ENCODE results near the gene ST7. TPM values are rescaled to one million over a fixed set of nuclear protein-coding genes. Genes with fewer than 3 reads are reported as not detected.
A peak's percentile ranks its signal among the peaks of the same experiment; 100 is the strongest.

ST7 gene
- total and polyA plus RNA-seq, 2 of the 13 experiments (the other 11 are each of a cell fraction or from before 2014, with no cell fraction given), result 17.3 to 23.5 TPM

GRCh38 chr7:117152213-117153007, 199.1 kb downstream of the ST7 start:
- no peaks in the 10 kb centered on the region for H3K27me3 ChIP-seq (ENCODE audit: control insufficient read depth in 1 of 2, insufficient read depth in 2 of 2, low read length in 2 of 2)
- ChIA-PET CTCF (ENCODE audit: low intra/inter-chr PET ratio, low total read pairs) (no interaction called here), POLR2A (no interaction called here)
- H2AFZ ChIP-seq (ENCODE audit: low read length), result no peak overlapping the region
- no peaks in the 10 kb centered on the region for H3K36me3 ChIP-seq (replicated peaks in 1 of 2; ENCODE audit: control insufficient read depth in 1 of 2, insufficient read depth in 2 of 2, low read length in 2 of 2)
- in situ Hi-C loops (cut with HindIII; ENCODE audit: extremely low pct_ligation_motif_present, low pct_unique_long_range_greater_than_20kb), result no loop called here
- intact Hi-C loops (cut with micrococcal nuclease; ENCODE audit: unreplicated experiment), result no loop called here
- no TSS peak for BruUV-seq (replicated peaks)
- no peaks in the 10 kb centered on the region for H3K9me3 ChIP-seq (ENCODE audit: low read length)
- TF ChIP-seq ZFP1 (CRISPR knock-in tag; IDR thresholded peaks at IDR 0.05) (no peak), HNF4G (IDR thresholded peaks at IDR 0.05; ENCODE audit: borderline replicate concordance, low read depth, low read length) (0 out of 2 replicates have a peak, but pooled peaks have one; percentile 36), HNF4G (CRISPR knock-in tag; IDR thresholded peaks at IDR 0.05; ENCODE audit: borderline replicate concordance, low read depth) (no peak), DNMT3B (CRISPR knock-in tag; conservative IDR thresholded peaks at IDR 0.05) (no peak), HNF4A (CRISPR knock-in tag; IDR thresholded peaks at IDR 0.05) (peak; percentile 40), NR2F6 (IDR thresholded peaks at IDR 0.05) (peak; percentile 52), NR2F6 (CRISPR knock-in tag; IDR thresholded peaks at IDR 0.05) (0 out of 2 replicates have a peak, but pooled peaks have one; percentile 21), ASH2L (IDR thresholded peaks at IDR 0.05; ENCODE audit: insufficient read length, low read depth, low read length) (peak; percentile 31), SMAD1 (CRISPR knock-in tag; IDR thresholded peaks at IDR 0.05; ENCODE audit: borderline replicate concordance, low read depth) (no peak)
- 64% methylated on average over 3 of the region's 3 CpGs for WGBS (ENCODE audit: low lambda C conversion rate)
- ATAC-seq (peak; percentile 82), FAIRE-seq (no peak), DNase-seq (ENCODE audit: low spot score) (peak; percentile 59)
- no peak overlapping the region for H3K27ac ChIP-seq (ENCODE audit: extremely low read length, insufficient read depth, low read length)
- H3K4me3 ChIP-seq (replicated peaks in 1 of 3; ENCODE audit: insufficient read depth in 1 of 3, low read depth in 2 of 3, low read length in 3 of 3), result no peak overlapping the region
- peaks cover 18% of the 10 kb centered on the region for H3K4me1 ChIP-seq (ENCODE audit: insufficient read depth, low read length)
- H4K20me1 ChIP-seq (ENCODE audit: insufficient read depth, low read length), result no peaks in the 10 kb centered on the region
- H3K9ac ChIP-seq (ENCODE audit: insufficient read depth, low read depth, low read length), result no peak overlapping the region
- no peaks in the 10 kb centered on the region for H3K79me2 ChIP-seq (ENCODE audit: insufficient read depth, low read length)
- H3K4me2 ChIP-seq (ENCODE audit: low read depth, low read length), result no peak overlapping the region

- no TSS peak for BruUV-seq (replicated peaks)
- intact Hi-C loops (cut with micrococcal nuclease; ENCODE audit: unreplicated experiment), result no loop called here
- CTCF ChIA-PET (ENCODE audit: low intra/inter-chr PET ratio, low total read pairs), result no interaction called here
- TF ChIP-seq CBX5 (CRISPR knock-in tag; IDR thresholded peaks at IDR 0.05; ENCODE audit: borderline replicate concordance) (no peak), MAFF (IDR thresholded peaks at IDR 0.05; ENCODE audit: low read depth, low read length) (no peak), GABPB1 (CRISPR knock-in tag; IDR thresholded peaks at IDR 0.05) (no peak), ZNF704 (CRISPR knock-in tag; IDR thresholded peaks at IDR 0.05; ENCODE audit: borderline replicate concordance) (no peak), MATR3 (CRISPR knock-in tag; IDR thresholded peaks at IDR 0.05) (no peak), YY1 (IDR thresholded peaks at IDR 0.05; ENCODE audit: insufficient read depth, insufficient replicate concordance, low read depth, low read length) (no peak), SKI (IDR thresholded peaks at IDR 0.05; ENCODE audit: partially characterized antibody) (no peak), JARID2 (CRISPR knock-in tag; IDR thresholded peaks at IDR 0.05; ENCODE audit: insufficient replicate concordance) (no peak), PAX8 (CRISPR knock-in tag; IDR thresholded peaks at IDR 0.05; ENCODE audit: borderline replicate concordance) (no peak), DPF2 (CRISPR knock-in tag; IDR thresholded peaks at IDR 0.05; ENCODE audit: borderline replicate concordance, low read depth) (no peak), ZBTB7A (CRISPR knock-in tag; IDR thresholded peaks at IDR 0.05) (no peak)
These were observed 199.8 kb downstream of the ST7 start for GRCh38 chr7:117153016-117153545.

More at GRCh38 chr7:117153016-117153545, 199.8 kb downstream of the ST7 start:
- no peaks in the 10 kb centered on the region for H3K27me3 ChIP-seq (ENCODE audit: control insufficient read depth in 1 of 2, insufficient read depth in 2 of 2, low read length in 2 of 2)
- H4K20me1 ChIP-seq (ENCODE audit: insufficient read depth, low read length), result no peaks in the 10 kb centered on the region
- POLR2A ChIA-PET, result no interaction called here
- no peak overlapping the region for H3K4me2 ChIP-seq (ENCODE audit: low read depth, low read length)
- ATAC-seq (no peak), DNase-seq (ENCODE audit: low spot score) (no peak), FAIRE-seq (no peak)
- no peaks in the 10 kb centered on the region for H3K79me2 ChIP-seq (ENCODE audit: insufficient read depth, low read length)
- H3K4me1 ChIP-seq (ENCODE audit: insufficient read depth, low read length), result peaks cover 18% of the 10 kb centered on the region
- no peak overlapping the region for H3K27ac ChIP-seq (ENCODE audit: extremely low read length, insufficient read depth, low read length)
- H3K4me3 ChIP-seq (replicated peaks in 1 of 3; ENCODE audit: insufficient read depth in 1 of 3, low read depth in 2 of 3, low read length in 3 of 3), result no peak overlapping the region
- H2AFZ ChIP-seq (ENCODE audit: low read length), result no peak overlapping the region
- H3K9me3 ChIP-seq (ENCODE audit: low read length), result no peaks in the 10 kb centered on the region
- no peaks in the 10 kb centered on the region for H3K36me3 ChIP-seq (replicated peaks in 1 of 2; ENCODE audit: control insufficient read depth in 1 of 2, insufficient read depth in 2 of 2, low read length in 2 of 2)
- 76% methylated on average over 1 of the region's 1 CpG for WGBS (ENCODE audit: low lambda C conversion rate)
- no peak overlapping the region for H3K9ac ChIP-seq (ENCODE audit: insufficient read depth, low read depth, low read length)
- in situ Hi-C loops (cut with HindIII; ENCODE audit: extremely low pct_ligation_motif_present, low pct_unique_long_range_greater_than_20kb), result no loop called here
